SU-DHL-6 (cell line): Measurements from ENCODE around the gene COL27A1.

Experiments
- EZH2phosphoT487 ChIP-seq: fragments of 200-600 bp; sonication (generic), shearing (Covaris generic); conservative IDR thresholded peaks from 2 replicates; pipeline ENCODE4 v1.6.1; 2018; ENCODE audit warnings: mild to moderate bottlenecking, antibody characterized with exemption, low read length, moderate library complexity, mixed read lengths
- TF ChIP-seq, protein P1 (sequence below): fragments of 200-600 bp; sonication (generic); IDR thresholded peaks from one replicate; pipeline ENCODE4 v1.5.1; 2017; ENCODE audit warnings: antibody characterized with exemption, mild to moderate bottlenecking, low read length, moderate library complexity; ENCODE audit not compliant: insufficient read depth, poor library complexity, severe bottlenecking

DNA sequence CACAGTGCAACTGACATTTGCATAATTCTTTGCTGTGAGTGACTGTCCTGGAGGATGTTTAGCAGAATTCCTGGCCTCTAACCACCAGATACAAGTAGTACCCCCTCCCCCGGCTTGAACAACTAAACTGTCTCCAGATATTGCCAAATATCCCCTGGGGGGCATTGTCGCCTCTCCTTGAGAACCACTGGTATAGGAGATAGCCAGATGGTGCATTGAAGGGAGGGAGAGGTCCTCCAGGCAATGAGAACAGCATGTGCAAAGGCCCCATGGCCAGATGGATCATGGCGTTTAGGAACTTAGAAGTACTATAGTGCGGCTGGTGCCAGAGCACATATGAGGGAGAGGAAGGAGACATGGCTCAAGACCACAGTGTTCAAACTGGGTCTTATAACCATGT, 148.6 kb downstream of the COL27A1 start:
- TF ChIP-seq, protein P1, sequence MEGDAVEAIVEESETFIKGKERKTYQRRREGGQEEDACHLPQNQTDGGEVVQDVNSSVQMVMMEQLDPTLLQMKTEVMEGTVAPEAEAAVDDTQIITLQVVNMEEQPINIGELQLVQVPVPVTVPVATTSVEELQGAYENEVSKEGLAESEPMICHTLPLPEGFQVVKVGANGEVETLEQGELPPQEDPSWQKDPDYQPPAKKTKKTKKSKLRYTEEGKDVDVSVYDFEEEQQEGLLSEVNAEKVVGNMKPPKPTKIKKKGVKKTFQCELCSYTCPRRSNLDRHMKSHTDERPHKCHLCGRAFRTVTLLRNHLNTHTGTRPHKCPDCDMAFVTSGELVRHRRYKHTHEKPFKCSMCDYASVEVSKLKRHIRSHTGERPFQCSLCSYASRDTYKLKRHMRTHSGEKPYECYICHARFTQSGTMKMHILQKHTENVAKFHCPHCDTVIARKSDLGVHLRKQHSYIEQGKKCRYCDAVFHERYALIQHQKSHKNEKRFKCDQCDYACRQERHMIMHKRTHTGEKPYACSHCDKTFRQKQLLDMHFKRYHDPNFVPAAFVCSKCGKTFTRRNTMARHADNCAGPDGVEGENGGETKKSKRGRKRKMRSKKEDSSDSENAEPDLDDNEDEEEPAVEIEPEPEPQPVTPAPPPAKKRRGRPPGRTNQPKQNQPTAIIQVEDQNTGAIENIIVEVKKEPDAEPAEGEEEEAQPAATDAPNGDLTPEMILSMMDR = no peak
- TF ChIP-seq EZH2phosphoT487 = no peak
